Psoas muscle (tissue), 8 donors: ENCODE results near the gene NME3. TPM values are rescaled to one million over a fixed set of nuclear protein-coding genes. Genes with fewer than 3 reads are reported as not detected.

Experiments used
- ATAC-seq, 4 donors: fragments of 200-7000 bp; cut with Tn5 transposase; one replicate each; pipeline ENCODE4 v1.9.1; 2020; ENCODE audit warnings: moderate library complexity in 3 of 4, mild to moderate bottlenecking in 2 of 4
- DNase-seq, 2 donors: peaks; one replicate each; pipeline ENCODE4 v3.0.0-alpha.2; 2020
- H3K27ac ChIP-seq: fragments of 200-600 bp; one replicate; pipeline ENCODE4 v1.8.0; 2022
- H3K27me3 ChIP-seq, 3 donors: fragments of 200-600 bp in 1 of 3; one replicate each; pipeline versions ENCODE4 v1.6.1 to v1.8.0; 2013 to 2022; ENCODE audit warnings: low read length in 2 of 3, mild to moderate bottlenecking in 2 of 3, moderate library complexity in 1 of 3; ENCODE audit not compliant: insufficient read depth in 3 of 3
- H3K36me3 ChIP-seq, 2 donors: fragments of 200-600 bp in 1 of 2; one replicate each; pipeline versions ENCODE4 v1.6.1 to v1.8.0; 2013 to 2022; ENCODE audit warnings: low read depth in 1 of 2, mild to moderate bottlenecking in 1 of 2, moderate library complexity in 1 of 2; ENCODE audit not compliant: insufficient read depth in 1 of 2
- H3K4me1 ChIP-seq: fragments of 200-600 bp; one replicate; pipeline ENCODE4 v1.8.0; 2022
- H3K4me3 ChIP-seq: fragments of 200-600 bp; one replicate; pipeline ENCODE4 v1.8.0; 2022; ENCODE audit warnings: mild to moderate bottlenecking
- H3K9me3 ChIP-seq: fragments of 200-600 bp; one replicate; pipeline ENCODE4 v1.8.0; 2022
- CTCF ChIP-seq: fragments of 200-600 bp; IDR thresholded peaks from one replicate; pipeline ENCODE4 v1.8.0; 2022; ENCODE audit warnings: antibody characterized with exemption
- WGBS, 3 donors: extraction: QIAGEN DNeasy Blood & Tissue Kit; methylation state at CpG; one replicate each; pipeline versions ENCODE4 v1.1.6 to v1.1.7; 2013; 5-methylcytosine and 5-hydroxymethylcytosine counted together
- intact Hi-C, 2 donors: fragments of 100-400 bp; cut with DNase I; formaldehyde crosslinking; loops; one replicate each; pipeline versions ENCODE4 v1.11.0 to v1.14.2; 2022
- polyA plus RNA-seq, 3 donors: library from polyadenylated mRNA; stranded (reverse); fragments of 200-250 nt; gene quantifications; one replicate each; pipeline ENCODE4 v1.2.3, GENCODE V29; 2013
- total RNA-seq, 4 donors: library from RNA; stranded (reverse); fragmentation: NEBNext Ultra II Directional in 2 of 4; extraction: Animal tissue kit (Norgen Biotek cat#: 25700) in 2 of 4; gene quantifications; one replicate each; pipeline versions ENCODE4 v1.2.1 to v1.2.4, GENCODE V29; 2021 to 2023
- donor health status: healthy with polysubstance abuse.
- donor health status: DM: no; HTN: no; CAD: no; lungs with moderate emphysema.
- donor health status: Bipolar disorder and iron deficiency.
- donor health status: healthy.
- donor health status: DM: yes; HTN: yes; CAD: no.
- donor health status: DM: no; HTN: no; CAD: no.
- donor health status: DM: no; HTN: no; CAD: no.
- donor health status: DM: yes; HTN: yes; CAD: no.

NME3 gene
- total and polyA plus RNA-seq, 7 donors, result 9.9 to 27.1 (median 18.8) TPM

- no peak overlapping the region for H3K27ac ChIP-seq
- no peaks in the 10 kb centered on the region for H3K27me3 ChIP-seq
- no peak for TF ChIP-seq CTCF
- 86 to 90% (median 89%) methylated on average over 35 to 37 of the region's 37 CpGs for WGBS, 3 donors
- intact Hi-C loops, result no loop called here
- H3K4me1 ChIP-seq, result peaks cover 9% of the 10 kb centered on the region
- H3K36me3 ChIP-seq, result peaks cover 0 to 70% of the 10 kb centered on the region in 2 donors
- DNase-seq, result no peak
- H3K4me3 ChIP-seq, result no peak overlapping the region
- ATAC-seq, result no peak
- no peaks in the 10 kb centered on the region for H3K9me3 ChIP-seq
These were observed 43.4 kb downstream of the NME3 start for GRCh38 chr16:1727651-1728624.

- Histone ChIP-seq H3K36me3 (peaks cover 0 to 59% of the 10 kb centered on the region in 2 donors), H3K27ac (no peak overlapping the region), H3K9me3 (no peaks in the 10 kb centered on the region), H3K4me1 (peaks cover 16% of the 10 kb centered on the region), H3K27me3 (no peaks in the 10 kb centered on the region), H3K4me3 (no peak overlapping the region)
- intact Hi-C loops, result no loop called here
- no peak for ATAC-seq
- no peak for TF ChIP-seq CTCF
- no peak for DNase-seq
- WGBS, 3 donors, result 94 to 95% (median 95%) methylated on average over 32 of the region's 32 CpGs
These were observed 44.5 kb downstream of the NME3 start for GRCh38 chr16:1726661-1727502.

- H3K4me1 ChIP-seq, result peaks cover 24% of the 10 kb centered on the region
- H3K9me3 ChIP-seq, result no peaks in the 10 kb centered on the region
- intact Hi-C loops, result no loop called here
- no peak overlapping the region for H3K27ac ChIP-seq
- ATAC-seq (no peak), DNase-seq (no peak)
- peaks cover 0 to 38% of the 10 kb centered on the region in 2 donors for H3K36me3 ChIP-seq
- H3K4me3 ChIP-seq, result no peak overlapping the region
- H3K27me3 ChIP-seq, result no peaks in the 10 kb centered on the region
- WGBS, 3 donors, result 90 to 93% (median 91%) methylated on average over 12 of the region's 12 CpGs
- TF ChIP-seq CTCF, result no peak
These were observed 46.9 kb downstream of the NME3 start for GRCh38 chr16:1724491-1724890.

GRCh38 chr16:1723450-1724147 is 47.7 kb downstream of the NME3 start:
- peak; percentile 34 to 52 (median 43) for ATAC-seq
- H3K4me1 ChIP-seq, result peaks cover 24% of the 10 kb centered on the region

More at GRCh38 chr16:1723450-1724147, 47.7 kb downstream of the NME3 start:
- peaks cover 0 to 31% of the 10 kb centered on the region in 2 donors for H3K36me3 ChIP-seq
- peak; percentile 78 for TF ChIP-seq CTCF
- no peak for DNase-seq
- H3K27me3 ChIP-seq, result no peaks in the 10 kb centered on the region
- intact Hi-C loops, result no loop called here
- H3K9me3 ChIP-seq, result no peaks in the 10 kb centered on the region
- H3K4me3 ChIP-seq, result no peak overlapping the region
- peak overlapping the region; percentile 75 for H3K27ac ChIP-seq
- 53 to 59% (median 56%) methylated on average over 6 of the region's 6 CpGs for WGBS, 3 donors
